GM21515 (cell line): Measurements from ENCODE around the gene RAD51B.
"Not testable (repeated sequence)": the region's sequence is repeated elsewhere in the genome, so short reads cannot be mapped to it uniquely, and the experiment has no call there.

Experiments
- ATAC-seq: cut with Tn5 transposase; IDR thresholded peaks from one replicate; pipeline ENCODE4 v1.9.1; 2021; ENCODE audit not compliant: unreplicated experiment

RAD51B gene

GRCh38 chr14:68741477-68741791 is 921.9 kb downstream of the RAD51B start:
- ATAC-seq, result no peak

GRCh38 chr14:68741839-68742470 is 922.4 kb downstream of the RAD51B start:
- ATAC-seq, result peak; percentile 84

GRCh38 chr14:68744613-68745012 is 925.0 kb downstream of the RAD51B start:
- ATAC-seq, result no peak

GRCh38 chr14:68747393-68747792 is 927.8 kb downstream of the RAD51B start:
- ATAC-seq, result no peak

- no peak for ATAC-seq
Measured at GRCh38 chr14:68748260-68748659, 928.7 kb downstream of the RAD51B start.

- ATAC-seq, result no peak
Measured at GRCh38 chr14:68748691-68749090, 929.1 kb downstream of the RAD51B start.

- no peak for ATAC-seq
Measured at GRCh38 chr14:68749487-68750475, 930.2 kb downstream of the RAD51B start.

GRCh38 chr14:68752271-68753006 is 932.9 kb downstream of the RAD51B start:
- ATAC-seq, result no peak

- ATAC-seq, result no peak
Measured at GRCh38 chr14:68753690-68754089, 934.1 kb downstream of the RAD51B start.

- no peak for ATAC-seq
Measured at GRCh38 chr14:68755016-68755353, 935.4 kb downstream of the RAD51B start.

- no peak for ATAC-seq
Measured at GRCh38 chr14:68756000-68756481, 936.5 kb downstream of the RAD51B start.

GRCh38 chr14:68756734-68757133 is 937.2 kb downstream of the RAD51B start:
- ATAC-seq, result no peak

GRCh38 chr14:68757618-68758081 is 938.1 kb downstream of the RAD51B start:
- no peak for ATAC-seq

GRCh38 chr14:68758301-68758700 is 938.7 kb downstream of the RAD51B start:
- ATAC-seq, result no peak

- no peak for ATAC-seq
Measured at GRCh38 chr14:68759017-68759560, 939.5 kb downstream of the RAD51B start.

GRCh38 chr14:68759937-68760336 is 940.4 kb downstream of the RAD51B start:
- no peak for ATAC-seq

GRCh38 chr14:68760761-68761160 is 941.2 kb downstream of the RAD51B start:
- ATAC-seq, result no peak

- ATAC-seq, result no peak
Measured at GRCh38 chr14:68761391-68761790, 941.8 kb downstream of the RAD51B start.

- no peak for ATAC-seq
Measured at GRCh38 chr14:68762953-68763764, 943.6 kb downstream of the RAD51B start.

- ATAC-seq, result not testable (repeated sequence)
Measured at GRCh38 chr14:68763843-68764242, 944.3 kb downstream of the RAD51B start.
